Measurements from ENCODE around the gene C19orf33.

GRCh38 chr19:38294090-38294489, 10.0 kb upstream of the C19orf33 start:
- TF ChIP-seq CTCF (IDR thresholded peaks at IDR 0.05; ENCODE audit: low read length) (no peak), EZH2 (optimal IDR thresholded peaks at IDR 0.05; ENCODE audit: low read depth, low read length) (no peak)
